Esophagus (tissue), 2 donors: ENCODE measurements around the gene NDEL1. TPM values are rescaled to one million over a fixed set of nuclear protein-coding genes. Genes with fewer than 3 reads are reported as not detected.

Source experiments
- H3K27ac ChIP-seq, 2 donors: one replicate each; pipeline ENCODE4 v1.5.1; 2013; ENCODE audit warnings: low read depth in 2 of 2, mild to moderate bottlenecking in 2 of 2, inconsistent platforms in 1 of 2, low read length in 1 of 2, moderate library complexity in 1 of 2
- H3K27me3 ChIP-seq, 2 donors: one replicate each; pipeline ENCODE4 v1.6.1; 2013; ENCODE audit warnings: low read length in 2 of 2, control low read depth in 1 of 2, mild to moderate bottlenecking in 1 of 2; ENCODE audit not compliant: insufficient read depth in 2 of 2, control insufficient read depth in 1 of 2
- H3K36me3 ChIP-seq, 2 donors: one replicate each; pipeline ENCODE4 v1.6.1; 2013; ENCODE audit warnings: low read length in 1 of 2; ENCODE audit not compliant: control insufficient read depth in 2 of 2, insufficient read depth in 2 of 2
- H3K4me1 ChIP-seq, 2 donors: one replicate each; pipeline ENCODE4 v1.6.1; 2013; ENCODE audit warnings: low read length in 1 of 2; ENCODE audit not compliant: control insufficient read depth in 2 of 2, insufficient read depth in 2 of 2
- H3K4me3 ChIP-seq, 2 donors: one replicate each; pipeline ENCODE4 v1.5.1; 2013; ENCODE audit warnings: low read length in 2 of 2, mild to moderate bottlenecking in 2 of 2, low read depth in 1 of 2, moderate library complexity in 1 of 2
- H3K9me3 ChIP-seq, 2 donors: one replicate each; pipeline ENCODE4 v1.6.1; 2013; ENCODE audit warnings: mild to moderate bottlenecking in 2 of 2, low read depth in 1 of 2, low read length in 1 of 2, moderate library complexity in 1 of 2; ENCODE audit not compliant: control insufficient read depth in 2 of 2, insufficient read depth in 1 of 2
- WGBS, 2 donors: extraction: QIAGEN DNeasy Blood & Tissue Kit; methylation state at CpG; one replicate each; pipeline ENCODE4 v1.1.7; 2013; 5-methylcytosine and 5-hydroxymethylcytosine counted together
- polyA plus RNA-seq, 2 donors: library from polyadenylated mRNA; stranded (reverse); fragments of 200-250 nt; gene quantifications; one replicate each; pipeline ENCODE4 v1.2.3, GENCODE V29; 2013
- donor health status: healthy with polysubstance abuse.
- donor health status: Bipolar disorder and iron deficiency.

The NDEL1 gene
- polyA plus RNA-seq, 2 donors = 34.7 to 46.5 TPM

GRCh38 chr17:8426802-8427201 is 8.9 kb upstream of the NDEL1 start:
- Histone ChIP-seq H3K4me1 (no peaks in the 10 kb centered on the region), H3K36me3 (no peaks in the 10 kb centered on the region), H3K27me3 (no peaks in the 10 kb centered on the region), H3K4me3 (no peak overlapping the region), H3K27ac (no peak overlapping the region), H3K9me3 (no peaks in the 10 kb centered on the region)
- WGBS, 2 donors = 95 to 96% methylated on average over 3 of the region's 3 CpGs

DNA sequence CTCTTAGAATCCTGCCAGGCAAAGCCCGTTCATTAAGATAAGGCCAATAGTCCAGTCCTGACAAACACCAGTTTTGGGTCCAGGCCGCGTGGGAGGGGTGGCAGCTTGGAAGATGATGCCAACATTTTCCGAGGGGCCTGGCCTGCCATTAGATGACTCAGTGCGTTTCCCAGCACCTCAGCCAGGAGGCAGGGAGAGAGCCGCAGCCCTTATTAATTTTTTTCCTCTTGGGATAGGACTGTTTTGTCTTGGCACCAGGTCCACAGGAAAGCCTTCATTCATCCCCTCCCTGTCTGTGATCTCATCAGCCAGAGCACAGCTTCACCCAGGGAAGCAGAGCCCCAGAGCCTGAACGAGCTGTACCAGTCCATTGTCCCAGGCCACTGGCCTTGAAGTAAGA is 4.7 kb upstream of the NDEL1 start:
- H3K27ac ChIP-seq = peak overlapping the region; percentile 1 to 57
- 37 to 47% methylated on average over 7 of the region's 7 CpGs for WGBS, 2 donors
- no peaks in the 10 kb centered on the region for H3K4me1 ChIP-seq
- H3K27me3 ChIP-seq = no peaks in the 10 kb centered on the region
- no peak overlapping the region for H3K4me3 ChIP-seq
- H3K36me3 ChIP-seq = no peaks in the 10 kb centered on the region
- H3K9me3 ChIP-seq = no peaks in the 10 kb centered on the region

GRCh38 chr17:8436169-8436843 is 622 bp downstream of the NDEL1 start:
- Histone ChIP-seq H3K4me1 (no peaks in the 10 kb centered on the region), H3K9me3 (no peaks in the 10 kb centered on the region), H3K27ac (peak overlapping the region; percentile 99), H3K4me3 (peak overlapping the region; percentile 74 to 79), H3K36me3 (no peaks in the 10 kb centered on the region), H3K27me3 (no peaks in the 10 kb centered on the region)
- 0 to 1% methylated on average over 32 to 43 of the region's 43 CpGs for WGBS, 2 donors

DNA sequence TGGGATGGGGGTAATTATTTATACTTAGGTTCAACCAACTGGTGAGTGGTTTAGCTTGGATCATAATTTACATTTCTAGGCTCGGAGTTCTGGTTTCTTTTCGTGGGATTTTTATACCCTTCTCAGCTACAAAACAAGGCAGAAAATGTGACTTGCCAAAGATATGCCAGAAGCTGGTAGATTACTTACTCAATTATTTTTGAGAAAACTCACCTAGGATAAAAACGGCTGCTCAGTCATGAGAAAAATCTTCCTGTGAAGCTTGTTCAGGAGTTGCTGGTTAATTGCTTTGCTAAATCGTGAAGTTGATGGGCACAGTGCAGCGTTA is 1.1 kb downstream of the NDEL1 start:
- Histone ChIP-seq H3K27me3 (no peaks in the 10 kb centered on the region), H3K4me3 (peak overlapping the region; percentile 74 to 79), H3K9me3 (no peaks in the 10 kb centered on the region), H3K36me3 (no peaks in the 10 kb centered on the region), H3K27ac (peak overlapping the region; percentile 99), H3K4me1 (no peaks in the 10 kb centered on the region)
- WGBS, 2 donors = 8 to 15% methylated on average over 5 of the region's 5 CpGs

DNA sequence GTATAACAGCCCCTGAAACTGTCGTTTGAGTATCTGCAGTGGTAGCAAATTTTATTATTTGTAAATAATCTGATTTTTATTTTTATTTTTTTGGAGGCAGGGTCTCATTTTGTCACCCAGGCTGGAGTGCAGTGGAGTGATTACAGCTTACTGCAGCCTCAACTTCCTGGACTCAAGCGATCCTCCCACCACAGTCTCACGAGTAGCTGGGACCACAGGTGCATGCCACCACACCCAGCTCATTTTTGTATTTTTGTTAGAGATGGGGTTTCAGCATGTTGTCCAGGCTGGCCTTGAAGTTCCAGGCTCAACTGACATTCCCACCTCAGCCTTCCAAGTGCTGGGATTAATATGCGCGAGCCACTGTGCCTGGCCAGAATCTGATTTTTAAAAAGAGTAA is 2.8 kb downstream of the NDEL1 start:
- Histone ChIP-seq H3K27ac (no peak overlapping the region), H3K4me1 (no peaks in the 10 kb centered on the region), H3K4me3 (no peak overlapping the region), H3K9me3 (no peaks in the 10 kb centered on the region), H3K27me3 (no peaks in the 10 kb centered on the region), H3K36me3 (peaks cover 0 to 3% of the 10 kb centered on the region in 2 donors)
- 79 to 89% methylated on average over 5 of the region's 5 CpGs for WGBS, 2 donors

- WGBS, 2 donors = 96% methylated on average over 3 of the region's 3 CpGs
- H3K27me3 ChIP-seq = no peaks in the 10 kb centered on the region
- H3K4me1 ChIP-seq = no peaks in the 10 kb centered on the region
- no peak overlapping the region for H3K27ac ChIP-seq
- H3K9me3 ChIP-seq = no peaks in the 10 kb centered on the region
- H3K36me3 ChIP-seq = peaks cover 5 to 6% of the 10 kb centered on the region in 2 donors
- no peak overlapping the region for H3K4me3 ChIP-seq
Observed at GRCh38 chr17:8439681-8440080, 4.0 kb downstream of the NDEL1 start.

- no peaks in the 10 kb centered on the region for H3K4me1 ChIP-seq
- 78 to 84% methylated on average over 2 of the region's 2 CpGs for WGBS, 2 donors
- no peaks in the 10 kb centered on the region for H3K9me3 ChIP-seq
- H3K27me3 ChIP-seq = no peaks in the 10 kb centered on the region
- peaks cover 5 to 6% of the 10 kb centered on the region in 2 donors for H3K36me3 ChIP-seq
- H3K4me3 ChIP-seq = no peak overlapping the region
- H3K27ac ChIP-seq = peak overlapping the region in 1 of 2 donors; percentile 22
Observed at GRCh38 chr17:8441690-8442089, 6.0 kb downstream of the NDEL1 start.

- Histone ChIP-seq H3K9me3 (no peaks in the 10 kb centered on the region), H3K27me3 (no peaks in the 10 kb centered on the region), H3K27ac (no peak overlapping the region), H3K36me3 (peaks cover 5 to 9% of the 10 kb centered on the region in 2 donors), H3K4me3 (no peak overlapping the region), H3K4me1 (no peaks in the 10 kb centered on the region)
- WGBS, 2 donors = 92 to 94% methylated on average over 2 of the region's 2 CpGs
Observed at GRCh38 chr17:8442310-8442709, 6.6 kb downstream of the NDEL1 start.

GRCh38 chr17:8443756-8444155 is 8.1 kb downstream of the NDEL1 start:
- no peaks in the 10 kb centered on the region for H3K9me3 ChIP-seq
- no peaks in the 10 kb centered on the region for H3K4me1 ChIP-seq
- H3K36me3 ChIP-seq = peaks cover 5 to 9% of the 10 kb centered on the region in 2 donors
- H3K27ac ChIP-seq = no peak overlapping the region
- H3K4me3 ChIP-seq = no peak overlapping the region
- no peaks in the 10 kb centered on the region for H3K27me3 ChIP-seq
- 87 to 89% methylated on average over 7 of the region's 7 CpGs for WGBS, 2 donors

- H3K4me1 ChIP-seq = no peaks in the 10 kb centered on the region
- H3K27ac ChIP-seq = peak overlapping the region in 1 of 2 donors; percentile 3
- H3K36me3 ChIP-seq = peaks cover 8 to 9% of the 10 kb centered on the region in 2 donors
- no peak overlapping the region for H3K4me3 ChIP-seq
- no peaks in the 10 kb centered on the region for H3K9me3 ChIP-seq
- 77 to 79% methylated on average over 4 of the region's 4 CpGs for WGBS, 2 donors
- H3K27me3 ChIP-seq = no peaks in the 10 kb centered on the region
Observed at GRCh38 chr17:8444494-8444893, 8.8 kb downstream of the NDEL1 start.
